SIG-M5 (cell line): ENCODE data around the gene CPNE4.

Experiments used
- DNase-seq: peaks from one replicate; lab custom pipeline; 2025; lab: John Stamatoyannopoulos, UW

Gene CPNE4

GRCh38 chr3:131880948-131881347 lies 153.9 kb downstream of the CPNE4 start:
- DNase-seq = no peak

- DNase-seq = no peak
Observed at GRCh38 chr3:131868203-131868602, 166.6 kb downstream of the CPNE4 start.

- no peak for DNase-seq
Observed at GRCh38 chr3:131856171-131856570, 178.6 kb downstream of the CPNE4 start.

GRCh38 chr3:131850223-131850622 lies 184.6 kb downstream of the CPNE4 start:
- DNase-seq = no peak

GRCh38 chr3:131849616-131850015 lies 185.2 kb downstream of the CPNE4 start:
- DNase-seq = no peak

- no peak for DNase-seq
Observed at GRCh38 chr3:131847966-131848510, 186.8 kb downstream of the CPNE4 start.

GRCh38 chr3:131846296-131846924 lies 188.4 kb downstream of the CPNE4 start:
- no peak for DNase-seq

GRCh38 chr3:131843174-131843573 lies 191.6 kb downstream of the CPNE4 start:
- DNase-seq = no peak

- DNase-seq = no peak
Observed at GRCh38 chr3:131840156-131840797, 194.5 kb downstream of the CPNE4 start.

- no peak for DNase-seq
Observed at GRCh38 chr3:131835906-131836305, 198.9 kb downstream of the CPNE4 start.

GRCh38 chr3:131831608-131832007 lies 203.2 kb downstream of the CPNE4 start:
- no peak for DNase-seq

- no peak for DNase-seq
Observed at GRCh38 chr3:131821191-131821762, 213.5 kb downstream of the CPNE4 start.

- no peak for DNase-seq
Observed at GRCh38 chr3:131819381-131820055, 215.3 kb downstream of the CPNE4 start.

GRCh38 chr3:131812433-131812832 lies 222.4 kb downstream of the CPNE4 start:
- DNase-seq = no peak

- DNase-seq = no peak
Observed at GRCh38 chr3:131811481-131811880, 223.3 kb downstream of the CPNE4 start.

- DNase-seq = no peak
Observed at GRCh38 chr3:131807822-131808221, 227.0 kb downstream of the CPNE4 start.

- DNase-seq = no peak
Observed at GRCh38 chr3:131806736-131807135, 228.1 kb downstream of the CPNE4 start.

- DNase-seq = no peak
Observed at GRCh38 chr3:131804565-131805133, 230.2 kb downstream of the CPNE4 start.

GRCh38 chr3:131803113-131803512 lies 231.7 kb downstream of the CPNE4 start:
- DNase-seq = no peak

- no peak for DNase-seq
Observed at GRCh38 chr3:131802029-131802428, 232.8 kb downstream of the CPNE4 start.

GRCh38 chr3:131801566-131801965 lies 233.2 kb downstream of the CPNE4 start:
- DNase-seq = no peak

GRCh38 chr3:131797776-131798175 lies 237.0 kb downstream of the CPNE4 start:
- DNase-seq = no peak
